GM18868 (cell line): Measurements from ENCODE around the gene EZR.

Experiments
- ATAC-seq: cut with Tn5 transposase; IDR thresholded peaks from one replicate; pipeline ENCODE4 v1.9.1; 2021; ENCODE audit warnings: mild to moderate bottlenecking, moderate library complexity; ENCODE audit not compliant: unreplicated experiment

Gene EZR

GRCh38 chr6:158819213-158819976 lies at the start of gene EZR:
EZR (minus strand) TSS chr6:158819368; CDS start chr6:158818093, 1,275 bp downstream.
- peak; percentile 61 for ATAC-seq

GRCh38 chr6:158868122-158868480 lies 48.9 kb upstream of the EZR start:
- no peak for ATAC-seq

- ATAC-seq = no peak
Observed at GRCh38 chr6:158867381-158868121, 48.4 kb upstream of the EZR start.

- no peak for ATAC-seq
Observed at GRCh38 chr6:158865769-158866168, 46.6 kb upstream of the EZR start.

GRCh38 chr6:158863646-158864045 lies 44.5 kb upstream of the EZR start:
- no peak for ATAC-seq

GRCh38 chr6:158861686-158862381 lies 42.7 kb upstream of the EZR start:
- no peak for ATAC-seq

GRCh38 chr6:158860279-158860865 lies 41.2 kb upstream of the EZR start:
- ATAC-seq = no peak

- ATAC-seq = no peak
Observed at GRCh38 chr6:158856261-158856660, 37.1 kb upstream of the EZR start.

GRCh38 chr6:158854214-158855101 lies 35.3 kb upstream of the EZR start:
- no peak for ATAC-seq

GRCh38 chr6:158853880-158854213 lies 34.7 kb upstream of the EZR start:
- no peak for ATAC-seq

GRCh38 chr6:158853072-158853879 lies 34.1 kb upstream of the EZR start:
- peak; percentile 93 for ATAC-seq

GRCh38 chr6:158852312-158853071 lies 33.3 kb upstream of the EZR start:
- no peak for ATAC-seq

- ATAC-seq = no peak
Observed at GRCh38 chr6:158850807-158851115, 31.6 kb upstream of the EZR start.

- no peak for ATAC-seq
Observed at GRCh38 chr6:158849899-158850806, 31.0 kb upstream of the EZR start.

- ATAC-seq = no peak
Observed at GRCh38 chr6:158848490-158848895, 29.3 kb upstream of the EZR start.

- no peak for ATAC-seq
Observed at GRCh38 chr6:158847786-158848185, 28.6 kb upstream of the EZR start.

GRCh38 chr6:158847012-158847529 lies 27.9 kb upstream of the EZR start:
- ATAC-seq = no peak
